Kidney epithelial cell (primary cell): ENCODE results near the gene LRRC4. TPM values are rescaled to one million over a fixed set of nuclear protein-coding genes. Genes with fewer than 3 reads are reported as not detected.

Source experiments
- DNase-seq: peaks from one replicate; pipeline ENCODE4 v3.0.0-alpha.2; 2010; ENCODE audit warnings: low read depth
- H3K27me3 ChIP-seq: 2 replicates; pipeline ENCODE4 v1.6.0; 2011; ENCODE audit warnings: low read length; ENCODE audit not compliant: control insufficient read depth, insufficient read depth
- H3K36me3 ChIP-seq: 2 replicates; pipeline ENCODE4 v1.5.1; 2011; ENCODE audit warnings: low read length; ENCODE audit not compliant: control insufficient read depth, insufficient read depth
- H3K4me3 ChIP-seq: 2 replicates; pipeline ENCODE4 v1.5.1; 2011; ENCODE audit warnings: low read depth, mild to moderate bottlenecking, control low read depth, low read length
- CTCF ChIP-seq: IDR thresholded peaks from 2 replicates; pipeline ENCODE4 v1.5.1; 2011; ENCODE audit warnings: mild to moderate bottlenecking, moderate library complexity, low read length, control low read depth, inconsistent platforms; ENCODE audit not compliant: insufficient read depth, poor library complexity, severe bottlenecking
- total RNA-seq: library from RNA; depleted of rRNA; stranded (reverse); fragments of >200 nt; gene quantifications from 2 replicates; pipeline ENCODE4 v1.2.3, GENCODE V29; 2015

Gene LRRC4
- total RNA-seq, 1 donor from 2014 or later, result 0.46 TPM

DNA sequence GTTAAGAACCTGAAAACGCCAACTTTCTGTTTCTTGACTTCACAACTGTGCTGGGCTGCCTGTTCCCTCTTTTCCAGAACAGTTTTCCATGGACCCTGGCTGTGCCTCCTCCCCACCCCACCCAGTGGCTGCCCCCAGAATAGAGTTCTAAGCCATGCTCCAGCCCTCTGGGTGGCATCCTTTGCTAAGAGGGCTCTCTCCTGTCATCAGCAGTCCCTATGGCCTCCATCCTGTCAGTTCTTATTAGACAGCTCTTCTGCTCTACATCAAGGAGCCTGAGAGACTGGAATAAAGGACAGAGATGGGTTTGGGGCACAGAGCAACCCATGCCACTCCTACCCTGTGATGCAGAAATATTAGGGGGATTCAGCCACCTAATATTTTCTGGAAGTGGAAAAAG is 13.9 kb upstream of the LRRC4 start:
- Histone ChIP-seq H3K36me3 (no peaks in the 10 kb centered on the region), H3K27me3 (no peaks in the 10 kb centered on the region), H3K4me3 (no peak overlapping the region)
- no peak for TF ChIP-seq CTCF
- no peak for DNase-seq

DNA sequence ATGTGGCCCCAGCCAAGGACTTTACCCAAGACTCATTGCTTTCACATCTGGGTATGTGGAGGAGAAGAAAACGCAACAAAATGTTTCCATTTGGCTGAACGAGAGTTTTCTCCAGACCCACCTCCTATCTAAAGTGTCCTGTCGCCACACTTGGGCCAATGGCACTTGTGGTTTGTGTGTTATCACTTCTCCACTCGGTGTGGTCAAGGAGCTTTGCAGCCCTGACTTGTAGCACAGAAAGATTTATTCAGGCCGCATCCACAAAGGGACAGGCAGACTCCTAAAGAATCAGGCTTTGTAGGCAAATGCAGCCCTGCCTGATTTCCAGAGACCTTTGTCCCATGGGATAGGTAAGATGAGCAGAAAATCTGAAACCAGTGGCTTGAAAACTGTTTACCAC is 12.8 kb upstream of the LRRC4 start:
- no peak overlapping the region for H3K4me3 ChIP-seq
- DNase-seq, result no peak
- H3K27me3 ChIP-seq, result no peaks in the 10 kb centered on the region
- TF ChIP-seq CTCF, result no peak
- no peaks in the 10 kb centered on the region for H3K36me3 ChIP-seq

DNA sequence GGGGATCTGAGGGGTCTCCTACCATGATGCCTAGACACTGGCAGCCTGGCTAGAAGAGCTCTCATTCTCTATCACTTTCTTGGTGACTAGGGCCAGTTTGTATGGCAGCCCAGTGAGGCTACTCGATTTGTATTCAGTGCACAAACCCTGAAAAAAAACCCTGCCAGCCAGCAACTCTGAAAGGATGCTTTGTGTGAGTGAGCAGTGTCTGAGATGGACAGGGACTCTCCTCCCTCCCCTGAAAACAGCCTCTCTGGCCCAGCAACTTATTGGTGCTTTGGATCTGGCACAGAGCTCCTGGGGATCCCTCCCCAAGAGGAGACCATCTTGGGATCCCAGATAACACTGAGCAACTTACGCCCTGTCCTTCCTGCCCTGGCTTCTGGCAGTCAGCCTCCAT is 10.8 kb upstream of the LRRC4 start:
- TF ChIP-seq CTCF, result no peak
- no peaks in the 10 kb centered on the region for H3K27me3 ChIP-seq
- H3K36me3 ChIP-seq, result no peaks in the 10 kb centered on the region

DNA sequence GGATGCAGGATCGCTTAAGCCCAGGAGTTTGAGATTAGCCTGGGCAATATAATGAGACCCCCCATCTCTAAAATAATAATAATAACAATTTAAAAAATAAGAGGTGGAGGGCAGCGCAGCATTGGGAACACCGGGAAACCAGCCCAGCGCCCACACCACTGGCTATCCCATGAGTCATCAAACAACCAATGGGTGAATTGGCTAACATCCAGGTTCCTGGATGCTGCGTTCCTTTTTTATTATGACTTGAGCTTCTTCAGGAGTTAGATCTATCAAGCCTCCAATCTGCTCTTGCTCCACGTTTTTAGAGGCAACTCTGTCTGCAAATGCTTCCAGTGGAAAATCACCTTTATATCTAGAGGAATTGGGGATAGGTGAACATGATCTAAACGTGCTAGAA is 10.0 kb upstream of the LRRC4 start:
- no peak overlapping the region for H3K4me3 ChIP-seq
- no peaks in the 10 kb centered on the region for H3K36me3 ChIP-seq
- no peaks in the 10 kb centered on the region for H3K27me3 ChIP-seq
- no peak for TF ChIP-seq CTCF
- DNase-seq, result no peak

More for the DNA sequence above, 10.8 kb upstream of the LRRC4 start:
- H3K4me3 ChIP-seq, result no peak overlapping the region
- no peak for DNase-seq

DNA sequence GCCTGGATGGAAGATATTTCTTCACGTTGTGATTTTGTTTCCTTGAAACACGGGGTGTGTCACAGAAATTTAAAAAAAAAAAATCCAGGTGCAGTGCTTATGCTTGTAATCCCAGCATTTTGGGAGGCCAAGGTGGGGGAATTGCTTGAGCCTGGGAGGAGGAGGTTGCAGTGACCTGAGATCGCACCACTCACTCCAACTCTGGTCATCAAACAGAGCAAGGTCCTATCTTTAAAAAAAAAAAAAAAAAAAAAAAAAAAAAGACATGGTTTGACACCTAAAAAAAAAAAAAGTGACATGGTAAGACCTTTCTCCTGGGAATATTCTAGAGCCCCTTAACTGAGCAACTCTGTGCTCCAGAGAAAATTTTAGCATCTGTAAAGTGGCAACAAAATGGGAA is 9.0 kb upstream of the LRRC4 start:
- Histone ChIP-seq H3K36me3 (no peaks in the 10 kb centered on the region), H3K27me3 (no peaks in the 10 kb centered on the region), H3K4me3 (no peak overlapping the region)
- no peak for DNase-seq
- TF ChIP-seq CTCF, result no peak

- DNase-seq, result no peak
Observed at GRCh38 chr7:128039544-128039953, 8.3 kb upstream of the LRRC4 start.

More at GRCh38 chr7:128039544-128039953, 8.3 kb upstream of the LRRC4 start:
- no peaks in the 10 kb centered on the region for H3K36me3 ChIP-seq
- TF ChIP-seq CTCF, result no peak
- H3K27me3 ChIP-seq, result no peaks in the 10 kb centered on the region
- H3K4me3 ChIP-seq, result no peak overlapping the region
